Stimulated activated CD8-positive, alpha-beta memory T cell treated with anti-CD3 and anti-CD28 coated beads, Interleukin-15, amount 100 ng/mL, for 24 hours (primary cell): Measurements from ENCODE around the gene FBXW5.

Experiments
- DNase-seq: peaks from one replicate; pipeline ENCODE4 v3.0.0-alpha.2; 2020; ENCODE audit warnings: low read depth

FBXW5 gene

GRCh38 chr9:136978073-136978864 is 33.7 kb upstream of the FBXW5 start:
- peak; percentile 49 for DNase-seq

GRCh38 chr9:136977649-136978072 is 33.1 kb upstream of the FBXW5 start:
- DNase-seq: no peak

- DNase-seq: no peak
These were observed 32.7 kb upstream of the FBXW5 start, which contains the start of gene PTGDS for GRCh38 chr9:136977223-136977622. Gene PTGDS (plus strand): TSS chr9:136977504. CDS start chr9:136977579, 75 bp downstream.

GRCh38 chr9:136975644-136976043 is 31.1 kb upstream of the FBXW5 start:
- DNase-seq: no peak

GRCh38 chr9:136974817-136975535 is 30.4 kb upstream of the FBXW5 start:
- DNase-seq: no peak

- DNase-seq: no peak
These were observed 29.4 kb upstream of the FBXW5 start for GRCh38 chr9:136973618-136974617.

GRCh38 chr9:136972743-136973142 is 28.2 kb upstream of the FBXW5 start:
- no peak for DNase-seq

GRCh38 chr9:136972335-136972734 is 27.8 kb upstream of the FBXW5 start:
- DNase-seq: no peak

GRCh38 chr9:136971746-136972145 is 27.2 kb upstream of the FBXW5 start:
- no peak for DNase-seq

GRCh38 chr9:136970361-136970760 is 25.8 kb upstream of the FBXW5 start:
- no peak for DNase-seq

GRCh38 chr9:136969774-136970173 is 25.2 kb upstream of the FBXW5 start:
- no peak for DNase-seq

- DNase-seq: no peak
These were observed 24.6 kb upstream of the FBXW5 start for GRCh38 chr9:136969150-136969549.

- DNase-seq: no peak
These were observed 24.0 kb upstream of the FBXW5 start for GRCh38 chr9:136968333-136969127.

GRCh38 chr9:136965771-136966484 is 21.4 kb upstream of the FBXW5 start:
- no peak for DNase-seq

GRCh38 chr9:136964833-136965422 is 20.4 kb upstream of the FBXW5 start:
- no peak for DNase-seq

GRCh38 chr9:136964171-136964689 is 19.7 kb upstream of the FBXW5 start:
- no peak for DNase-seq

- no peak for DNase-seq
These were observed 19.2 kb upstream of the FBXW5 start for GRCh38 chr9:136963751-136964150.

- DNase-seq: no peak
These were observed 18.8 kb upstream of the FBXW5 start for GRCh38 chr9:136963341-136963740.

- no peak for DNase-seq
These were observed 18.2 kb upstream of the FBXW5 start for GRCh38 chr9:136962701-136963248.

GRCh38 chr9:136962163-136962562 is 17.6 kb upstream of the FBXW5 start:
- no peak for DNase-seq
